GM18508 (cell line): ENCODE measurements around the gene GGT5.
"Not testable (repeated sequence)": the region's sequence is repeated elsewhere in the genome, so short reads cannot be mapped to it uniquely, and the experiment has no call there.

Experiments used
- ATAC-seq: cut with Tn5 transposase; IDR thresholded peaks from one replicate; pipeline ENCODE4 v1.9.1; 2021; ENCODE audit warnings: moderate number of reproducible peaks; ENCODE audit not compliant: insufficient read depth, unreplicated experiment

The GGT5 gene

GRCh38 chr22:24264329-24264896, 19.5 kb upstream of the GGT5 start:
- ATAC-seq, result not testable (repeated sequence)

- not testable (repeated sequence) for ATAC-seq
Measured at GRCh38 chr22:24263479-24263878, 18.6 kb upstream of the GGT5 start.

GRCh38 chr22:24262185-24262749, 17.4 kb upstream of the GGT5 start:
- not testable (repeated sequence) for ATAC-seq

- ATAC-seq, result not testable (repeated sequence)
Measured at GRCh38 chr22:24259459-24259858, 14.6 kb upstream of the GGT5 start.

GRCh38 chr22:24256736-24257135, 11.9 kb upstream of the GGT5 start:
- not testable (repeated sequence) for ATAC-seq

- ATAC-seq, result not testable (repeated sequence)
Measured at GRCh38 chr22:24256136-24256535, 11.3 kb upstream of the GGT5 start.

- not testable (repeated sequence) for ATAC-seq
Measured at GRCh38 chr22:24253126-24253525, 8.2 kb upstream of the GGT5 start.

- ATAC-seq, result not testable (repeated sequence)
Measured at GRCh38 chr22:24251286-24251685, 6.4 kb upstream of the GGT5 start.

GRCh38 chr22:24249413-24249812, 4.5 kb upstream of the GGT5 start:
- not testable (repeated sequence) for ATAC-seq

- not testable (repeated sequence) for ATAC-seq
Measured at GRCh38 chr22:24248611-24249010, 3.7 kb upstream of the GGT5 start.

- ATAC-seq, result no peak
Measured at GRCh38 chr22:24247564-24248344, 2.9 kb upstream of the GGT5 start.

GRCh38 chr22:24247011-24247507, 2.2 kb upstream of the GGT5 start:
- ATAC-seq, result no peak

GRCh38 chr22:24245584-24246561, 991 bp upstream of the GGT5 start:
- not testable (repeated sequence) for ATAC-seq

- no peak for ATAC-seq
Measured at GRCh38 chr22:24244144-24244787, 616 bp downstream of the GGT5 start.

GRCh38 chr22:24243417-24243816, 1.5 kb downstream of the GGT5 start:
- ATAC-seq, result not testable (repeated sequence)

GRCh38 chr22:24240985-24241692, 3.7 kb downstream of the GGT5 start:
- not testable (repeated sequence) for ATAC-seq

- ATAC-seq, result no peak
Measured at GRCh38 chr22:24240381-24240780, 4.5 kb downstream of the GGT5 start.

- not testable (repeated sequence) for ATAC-seq
Measured at GRCh38 chr22:24238101-24238694, 6.7 kb downstream of the GGT5 start.

GRCh38 chr22:24236656-24237055, 8.2 kb downstream of the GGT5 start:
- ATAC-seq, result no peak
